HG02759 (cell line): ENCODE results near the gene AGBL5.

Source experiments
- ATAC-seq: cut with Tn5 transposase; IDR thresholded peaks from one replicate; pipeline ENCODE4 v1.9.1; 2021; ENCODE audit warnings: mild to moderate bottlenecking, moderate library complexity; ENCODE audit not compliant: unreplicated experiment

Gene AGBL5

GRCh38 chr2:27021253-27022049 is 30.0 kb upstream of the AGBL5 start:
- no peak for ATAC-seq

- no peak for ATAC-seq
Observed at GRCh38 chr2:27023740-27024139, 27.7 kb upstream of the AGBL5 start.

- ATAC-seq, result no peak
Observed at GRCh38 chr2:27024188-27024587, 27.3 kb upstream of the AGBL5 start.

- no peak for ATAC-seq
Observed at GRCh38 chr2:27024812-27025211, 26.7 kb upstream of the AGBL5 start.

GRCh38 chr2:27025281-27025800 is 26.1 kb upstream of the AGBL5 start:
- no peak for ATAC-seq

DNA sequence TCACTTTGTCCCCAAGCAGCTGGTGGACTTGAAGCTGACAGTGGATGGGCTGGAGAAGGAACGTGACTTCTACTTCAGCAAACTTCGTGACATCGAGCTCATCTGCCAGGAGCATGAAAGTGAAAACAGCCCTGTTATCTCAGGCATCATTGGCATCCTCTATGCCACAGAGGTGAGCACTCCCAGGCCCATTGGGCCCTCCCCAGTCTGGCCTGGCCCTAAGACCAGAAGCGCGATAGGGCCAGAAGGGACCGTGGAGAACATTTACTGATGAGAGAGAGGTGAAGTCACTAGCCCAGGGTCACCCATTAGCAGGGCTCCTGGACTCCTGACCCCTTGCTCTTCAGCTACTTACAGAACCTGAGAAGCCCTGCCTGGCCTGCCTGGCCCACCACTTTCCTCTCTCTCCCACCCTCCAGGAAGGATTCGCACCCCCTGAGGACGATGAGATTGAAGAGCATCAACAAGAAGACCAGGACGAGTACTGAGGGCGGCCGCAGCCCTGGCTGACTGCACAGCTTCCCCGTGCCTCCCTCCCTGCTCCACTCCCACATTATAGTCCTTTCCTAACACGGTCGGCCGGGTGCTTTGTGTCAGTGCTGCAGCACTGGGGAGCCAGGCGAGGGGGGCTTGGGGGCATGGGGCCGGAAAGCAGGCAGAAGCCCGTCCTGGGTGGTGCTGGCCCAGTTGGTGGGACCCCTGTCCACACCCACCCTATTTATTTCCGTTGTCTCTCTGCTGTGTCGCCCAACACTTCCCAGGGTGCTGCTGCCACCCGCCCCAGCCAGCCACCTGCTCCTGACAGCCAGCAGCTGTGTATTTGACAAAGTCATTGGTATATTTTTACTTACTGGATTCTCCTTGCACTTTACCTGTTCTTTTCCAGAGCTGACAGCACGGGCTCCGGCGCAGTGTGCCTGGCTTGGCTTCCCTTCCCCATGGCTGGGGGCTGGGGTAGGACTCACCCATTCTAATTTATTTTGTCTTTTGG is 25.3 kb upstream of the AGBL5 start:
- no peak for ATAC-seq

DNA sequence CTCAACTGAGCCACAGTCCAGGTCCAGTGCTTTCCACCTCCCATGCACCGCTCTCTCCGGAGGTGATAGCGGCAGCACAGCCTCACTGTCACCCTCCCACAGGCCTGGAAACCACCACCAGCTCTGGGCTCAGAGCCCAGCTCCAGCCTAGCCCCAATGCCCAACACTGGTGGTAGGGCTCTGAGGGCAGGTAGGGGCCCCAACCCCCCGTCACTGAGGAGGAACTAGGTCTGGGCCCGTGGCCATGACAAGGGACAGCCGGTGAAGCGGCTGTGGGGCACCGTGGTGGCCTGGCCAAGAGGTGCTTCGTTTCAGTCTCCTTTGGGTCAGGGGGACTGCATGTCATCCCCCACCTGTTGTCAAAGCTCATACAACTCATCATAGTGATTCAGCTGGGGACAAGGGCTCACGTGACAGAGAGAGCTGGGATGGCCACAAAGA is 24.2 kb upstream of the AGBL5 start:
- no peak for ATAC-seq

DNA sequence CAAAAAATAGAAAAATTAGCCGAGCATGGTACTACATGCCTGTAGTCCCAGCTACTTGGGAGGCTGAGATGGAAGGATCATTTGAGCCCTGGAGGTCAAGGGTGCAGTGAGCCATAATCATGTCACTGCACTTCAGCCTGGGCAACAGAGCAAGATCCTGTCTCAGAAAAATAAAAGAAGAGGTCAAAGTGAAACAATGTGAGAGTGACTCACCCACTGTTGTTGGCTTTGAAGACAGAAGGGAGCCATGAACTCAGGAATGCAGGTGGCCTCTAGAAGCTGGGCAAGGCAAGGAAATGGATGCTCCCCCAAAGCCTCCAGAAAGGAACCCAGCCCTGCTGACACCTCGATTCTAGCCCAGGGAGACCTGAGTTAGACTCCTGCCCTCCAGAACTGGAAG is 22.4 kb upstream of the AGBL5 start:
- ATAC-seq, result no peak

GRCh38 chr2:27032495-27033252 is 18.8 kb upstream of the AGBL5 start, which contains the start of gene TMEM214:
Gene TMEM214 (plus strand): TSS chr2:27032965. CDS start chr2:27033016, 51 bp downstream.
- peak; percentile 94 for ATAC-seq

GRCh38 chr2:27033253-27033852 is 18.1 kb upstream of the AGBL5 start:
- ATAC-seq, result no peak

DNA sequence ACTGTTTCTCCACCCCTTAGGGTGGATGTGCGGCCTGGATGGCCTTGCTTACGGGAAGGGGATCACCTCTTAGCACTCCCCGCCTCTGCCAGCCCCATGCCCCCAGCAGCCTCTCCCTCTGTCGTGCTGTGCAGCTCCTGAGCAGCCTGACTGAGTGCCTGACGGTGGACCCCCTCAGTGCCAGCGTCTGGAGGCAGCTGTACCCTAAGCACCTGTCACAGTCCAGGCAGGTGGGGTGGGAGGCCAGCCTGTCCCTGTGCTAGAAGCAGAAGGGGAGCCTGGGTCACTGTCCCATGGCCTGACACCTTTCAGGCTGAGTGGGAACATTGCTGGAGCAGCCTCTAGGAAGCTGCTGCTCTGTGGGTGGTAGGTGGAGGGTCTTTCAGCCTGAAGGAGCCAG is 13.5 kb upstream of the AGBL5 start:
- no peak for ATAC-seq

GRCh38 chr2:27038631-27039339 is 12.7 kb upstream of the AGBL5 start:
- ATAC-seq, result no peak

GRCh38 chr2:27039426-27039825 is 12.0 kb upstream of the AGBL5 start:
- no peak for ATAC-seq

- no peak for ATAC-seq
Observed at GRCh38 chr2:27039871-27040270, 11.6 kb upstream of the AGBL5 start.

DNA sequence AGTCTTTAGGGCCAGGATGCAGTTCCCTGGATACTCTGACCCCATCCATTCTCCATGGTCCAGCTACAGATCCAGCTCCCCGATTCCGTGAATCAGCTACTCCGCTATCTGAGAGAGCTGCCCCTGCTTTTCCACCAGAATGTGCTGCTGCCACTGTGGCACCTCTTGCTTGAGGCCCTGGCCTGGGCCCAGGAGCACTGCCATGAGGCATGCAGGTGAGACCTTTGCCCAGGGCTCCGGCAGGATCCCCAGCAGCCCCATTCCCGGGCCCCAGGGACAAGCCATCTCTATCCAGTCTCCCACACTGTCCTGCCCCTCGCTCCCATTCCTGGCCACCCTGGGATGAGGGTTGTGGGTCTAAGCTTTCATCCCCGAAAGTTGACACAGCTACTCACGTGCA is 11.2 kb upstream of the AGBL5 start:
- ATAC-seq, result no peak

DNA sequence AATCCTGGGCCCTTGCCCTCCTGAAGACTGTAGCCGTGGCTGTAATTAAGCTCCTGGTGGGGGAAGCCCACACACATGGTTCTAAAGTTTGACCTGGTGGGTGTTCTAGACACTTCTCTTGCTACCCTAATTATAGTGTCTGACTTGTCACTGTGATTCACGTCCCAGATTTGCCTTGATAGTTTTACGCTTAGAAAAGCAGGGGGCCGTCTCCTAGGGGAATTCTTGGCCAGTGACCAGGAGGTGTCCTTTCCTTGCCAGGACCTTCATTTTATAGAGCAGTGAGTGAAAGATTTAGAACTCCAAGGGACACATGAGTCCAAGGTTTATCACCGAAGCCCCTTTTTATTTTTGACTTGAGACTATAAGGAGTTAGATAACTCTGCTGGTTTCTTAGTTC is 9.7 kb upstream of the AGBL5 start:
- ATAC-seq, result no peak

DNA sequence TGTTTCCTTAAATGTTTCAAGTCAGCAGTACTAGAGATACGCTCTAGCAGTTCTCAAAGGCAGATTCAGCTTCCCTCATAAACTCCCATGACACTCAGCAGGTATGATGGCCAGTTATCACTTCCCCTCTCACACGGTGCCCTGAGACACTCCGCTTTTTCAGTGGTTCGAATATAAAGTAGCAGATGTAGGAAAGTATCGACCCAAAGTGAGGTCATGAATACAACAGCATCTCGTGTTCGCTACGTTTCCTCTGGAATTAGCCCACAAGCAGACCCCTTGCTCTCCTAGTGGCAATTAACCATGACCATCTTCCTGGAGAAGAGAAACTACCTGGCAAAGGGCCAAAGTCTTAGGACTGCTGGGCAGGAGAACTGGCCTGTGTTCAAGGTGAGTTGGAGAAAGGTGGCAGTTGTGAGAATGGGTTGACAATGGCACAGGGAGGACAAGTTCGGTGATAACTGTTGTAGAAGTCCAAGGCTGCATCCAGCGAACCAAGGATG is 9.3 kb upstream of the AGBL5 start:
- ATAC-seq, result no peak

GRCh38 chr2:27042985-27043634 is 8.4 kb upstream of the AGBL5 start:
- no peak for ATAC-seq
